ENCODE measurements around the gene RNF7. TPM values are rescaled to one million over a fixed set of nuclear protein-coding genes. Genes with fewer than 3 reads are reported as not detected.

RNF7 gene
- total and polyA plus RNA-seq, 9 of the 15 experiments (the other 6 are each of a cell fraction or from before 2014, with no cell fraction given), result 38.8 to 133 (median 80.5) TPM

DNA sequence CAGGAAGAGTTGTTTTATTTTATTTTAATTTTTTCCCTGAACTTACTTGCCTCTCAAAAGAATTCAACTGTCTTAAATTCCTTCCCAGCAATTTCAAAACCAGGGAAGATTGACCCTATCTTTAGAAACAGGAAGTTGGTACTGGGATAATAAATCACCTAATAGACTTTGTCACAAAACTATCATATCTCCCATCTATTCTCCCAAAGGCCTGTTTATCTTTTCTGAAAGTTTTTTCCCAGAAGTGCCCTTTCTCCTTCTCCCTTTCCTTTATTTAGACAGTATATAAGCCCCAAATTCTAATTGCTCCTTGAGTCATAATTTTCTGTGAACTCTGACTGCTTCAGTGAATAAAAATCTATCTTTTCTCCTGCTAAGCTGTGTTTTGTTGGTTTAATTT lies 2.9 kb upstream of the RNF7 start (continued):
- peak; percentile 63; the same call in 1 of the 2 replicates for TF ChIP-seq EP300 (IDR thresholded peaks at IDR 0.05; ENCODE audit: low read length)
- no peak for TF ChIP-seq ZNF584 (CRISPR knock-in tag; IDR thresholded peaks at IDR 0.05; ENCODE audit: low read depth)
- TF ChIP-seq MTA1 (IDR thresholded peaks at IDR 0.05; ENCODE audit: borderline replicate concordance), result peak; percentile 69; the same call in 1 of the 2 replicates
- TF ChIP-seq, protein P1, sequence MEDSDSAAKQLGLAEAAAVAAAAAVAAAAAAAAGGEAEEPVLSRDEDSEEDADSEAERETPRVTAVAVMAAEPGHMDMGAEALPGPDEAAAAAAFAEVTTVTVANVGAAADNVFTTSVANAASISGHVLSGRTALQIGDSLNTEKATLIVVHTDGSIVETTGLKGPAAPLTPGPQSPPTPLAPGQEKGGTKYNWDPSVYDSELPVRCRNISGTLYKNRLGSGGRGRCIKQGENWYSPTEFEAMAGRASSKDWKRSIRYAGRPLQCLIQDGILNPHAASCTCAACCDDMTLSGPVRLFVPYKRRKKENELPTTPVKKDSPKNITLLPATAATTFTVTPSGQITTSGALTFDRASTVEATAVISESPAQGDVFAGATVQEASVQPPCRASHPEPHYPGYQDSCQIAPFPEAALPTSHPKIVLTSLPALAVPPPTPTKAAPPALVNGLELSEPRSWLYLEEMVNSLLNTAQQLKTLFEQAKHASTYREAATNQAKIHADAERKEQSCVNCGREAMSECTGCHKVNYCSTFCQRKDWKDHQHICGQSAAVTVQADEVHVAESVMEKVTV (CRISPR knock-in tag; IDR thresholded peaks at IDR 0.05), result no peak
- no peak for TF ChIP-seq PTBP1 (IDR thresholded peaks at IDR 0.05; ENCODE audit: low read depth, low read length)
- TF ChIP-seq RHOXF2B (CRISPR knock-in tag; conservative IDR thresholded peaks at IDR 0.05), result no peak
- TF ChIP-seq FOXK2 (conservative IDR thresholded peaks at IDR 0.05 in 1 of 2, IDR thresholded peaks at IDR 0.05 in 1 of 2; ENCODE audit: low read depth in 2 of 2), result peak in 1 of 2 experiments; percentile 75; a peak in 2 of 4 replicates
- TF ChIP-seq MAZ (CRISPR knock-in tag; conservative IDR thresholded peaks at IDR 0.05 in 1 of 2, IDR thresholded peaks at IDR 0.05 in 1 of 2), result no peak
- TF ChIP-seq, protein P2, sequence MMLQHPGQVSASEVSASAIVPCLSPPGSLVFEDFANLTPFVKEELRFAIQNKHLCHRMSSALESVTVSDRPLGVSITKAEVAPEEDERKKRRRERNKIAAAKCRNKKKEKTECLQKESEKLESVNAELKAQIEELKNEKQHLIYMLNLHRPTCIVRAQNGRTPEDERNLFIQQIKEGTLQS (IDR thresholded peaks at IDR 0.05), result peak; percentile 15; the same call in 1 of the 2 replicates
- TF ChIP-seq, protein P2 (CRISPR knock-in tag; conservative IDR thresholded peaks at IDR 0.05), result no peak
- TF ChIP-seq MEIS2 (IDR thresholded peaks at IDR 0.05; ENCODE audit: partially characterized antibody), result peak; percentile 97
- TF ChIP-seq LEF1 (IDR thresholded peaks at IDR 0.05), result peak; percentile 29; the same call in 1 of the 2 replicates
- no peak for TF ChIP-seq ZNF133 (CRISPR knock-in tag; IDR thresholded peaks at IDR 0.05)
- peak; percentile 84 for TF ChIP-seq MECOM (CRISPR knock-in tag; IDR thresholded peaks at IDR 0.05)
- TF ChIP-seq, protein P3, sequence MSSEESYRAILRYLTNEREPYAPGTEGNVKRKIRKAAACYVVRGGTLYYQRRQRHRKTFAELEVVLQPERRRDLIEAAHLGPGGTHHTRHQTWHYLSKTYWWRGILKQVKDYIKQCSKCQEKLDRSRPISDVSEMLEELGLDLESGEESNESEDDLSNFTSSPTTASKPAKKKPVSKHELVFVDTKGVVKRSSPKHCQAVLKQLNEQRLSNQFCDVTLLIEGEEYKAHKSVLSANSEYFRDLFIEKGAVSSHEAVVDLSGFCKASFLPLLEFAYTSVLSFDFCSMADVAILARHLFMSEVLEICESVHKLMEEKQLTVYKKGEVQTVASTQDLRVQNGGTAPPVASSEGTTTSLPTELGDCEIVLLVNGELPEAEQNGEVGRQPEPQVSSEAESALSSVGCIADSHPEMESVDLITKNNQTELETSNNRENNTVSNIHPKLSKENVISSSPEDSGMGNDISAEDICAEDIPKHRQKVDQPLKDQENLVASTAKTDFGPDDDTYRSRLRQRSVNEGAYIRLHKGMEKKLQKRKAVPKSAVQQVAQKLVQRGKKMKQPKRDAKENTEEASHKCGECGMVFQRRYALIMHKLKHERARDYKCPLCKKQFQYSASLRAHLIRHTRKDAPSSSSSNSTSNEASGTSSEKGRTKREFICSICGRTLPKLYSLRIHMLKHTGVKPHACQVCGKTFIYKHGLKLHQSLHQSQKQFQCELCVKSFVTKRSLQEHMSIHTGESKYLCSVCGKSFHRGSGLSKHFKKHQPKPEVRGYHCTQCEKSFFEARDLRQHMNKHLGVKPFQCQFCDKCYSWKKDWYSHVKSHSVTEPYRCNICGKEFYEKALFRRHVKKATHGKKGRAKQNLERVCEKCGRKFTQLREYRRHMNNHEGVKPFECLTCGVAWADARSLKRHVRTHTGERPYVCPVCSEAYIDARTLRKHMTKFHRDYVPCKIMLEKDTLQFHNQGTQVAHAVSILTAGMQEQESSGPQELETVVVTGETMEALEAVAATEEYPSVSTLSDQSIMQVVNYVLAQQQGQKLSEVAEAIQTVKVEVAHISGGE (CRISPR knock-in tag; IDR thresholded peaks at IDR 0.05), result no peak
- no peak for TF ChIP-seq ZNF589 (CRISPR knock-in tag; IDR thresholded peaks at IDR 0.05; ENCODE audit: low read depth)
- TF ChIP-seq GABPA (tag; conservative IDR thresholded peaks at IDR 0.05; ENCODE audit: low read depth), result peak; percentile 56
- TF ChIP-seq ELF1 (tag; IDR thresholded peaks at IDR 0.05), result peak; percentile 80
- TF ChIP-seq ERF (CRISPR knock-in tag; IDR thresholded peaks at IDR 0.05), result no peak
- TF ChIP-seq, protein P4, sequence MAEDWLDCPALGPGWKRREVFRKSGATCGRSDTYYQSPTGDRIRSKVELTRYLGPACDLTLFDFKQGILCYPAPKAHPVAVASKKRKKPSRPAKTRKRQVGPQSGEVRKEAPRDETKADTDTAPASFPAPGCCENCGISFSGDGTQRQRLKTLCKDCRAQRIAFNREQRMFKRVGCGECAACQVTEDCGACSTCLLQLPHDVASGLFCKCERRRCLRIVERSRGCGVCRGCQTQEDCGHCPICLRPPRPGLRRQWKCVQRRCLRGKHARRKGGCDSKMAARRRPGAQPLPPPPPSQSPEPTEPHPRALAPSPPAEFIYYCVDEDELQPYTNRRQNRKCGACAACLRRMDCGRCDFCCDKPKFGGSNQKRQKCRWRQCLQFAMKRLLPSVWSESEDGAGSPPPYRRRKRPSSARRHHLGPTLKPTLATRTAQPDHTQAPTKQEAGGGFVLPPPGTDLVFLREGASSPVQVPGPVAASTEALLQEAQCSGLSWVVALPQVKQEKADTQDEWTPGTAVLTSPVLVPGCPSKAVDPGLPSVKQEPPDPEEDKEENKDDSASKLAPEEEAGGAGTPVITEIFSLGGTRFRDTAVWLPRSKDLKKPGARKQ (CRISPR knock-in tag; IDR thresholded peaks at IDR 0.05), result no peak

Data from K562 (cell line).